Keratinocyte (primary cell): ENCODE results near the gene EHMT1.
A peak's percentile ranks its signal among the peaks of the same experiment; 100 is the strongest.

Source experiments
- CTCF ChIP-seq, 3 experiments: IDR thresholded peaks in 1 of 3; conservative IDR thresholded peaks in 1 of 3; optimal IDR thresholded peaks in 1 of 3; 2 replicates in 2 of 3; 3 replicates in 1 of 3; pipeline versions ENCODE3 to v1.5.1; 2011; ENCODE audit warnings: low read length in 3 of 3, mild to moderate bottlenecking in 3 of 3, moderate library complexity in 2 of 3, control low read depth in 1 of 3, inconsistent platforms in 1 of 3; ENCODE audit not compliant: insufficient read depth in 2 of 3; ENCODE audit errors: extremely low read depth in 1 of 3
- EZH2 ChIP-seq: IDR thresholded peaks from one replicate; pipeline ENCODE4 v1.6.1; 2012; ENCODE audit warnings: inconsistent platforms, mild to moderate bottlenecking, low read length, moderate library complexity

DNA sequence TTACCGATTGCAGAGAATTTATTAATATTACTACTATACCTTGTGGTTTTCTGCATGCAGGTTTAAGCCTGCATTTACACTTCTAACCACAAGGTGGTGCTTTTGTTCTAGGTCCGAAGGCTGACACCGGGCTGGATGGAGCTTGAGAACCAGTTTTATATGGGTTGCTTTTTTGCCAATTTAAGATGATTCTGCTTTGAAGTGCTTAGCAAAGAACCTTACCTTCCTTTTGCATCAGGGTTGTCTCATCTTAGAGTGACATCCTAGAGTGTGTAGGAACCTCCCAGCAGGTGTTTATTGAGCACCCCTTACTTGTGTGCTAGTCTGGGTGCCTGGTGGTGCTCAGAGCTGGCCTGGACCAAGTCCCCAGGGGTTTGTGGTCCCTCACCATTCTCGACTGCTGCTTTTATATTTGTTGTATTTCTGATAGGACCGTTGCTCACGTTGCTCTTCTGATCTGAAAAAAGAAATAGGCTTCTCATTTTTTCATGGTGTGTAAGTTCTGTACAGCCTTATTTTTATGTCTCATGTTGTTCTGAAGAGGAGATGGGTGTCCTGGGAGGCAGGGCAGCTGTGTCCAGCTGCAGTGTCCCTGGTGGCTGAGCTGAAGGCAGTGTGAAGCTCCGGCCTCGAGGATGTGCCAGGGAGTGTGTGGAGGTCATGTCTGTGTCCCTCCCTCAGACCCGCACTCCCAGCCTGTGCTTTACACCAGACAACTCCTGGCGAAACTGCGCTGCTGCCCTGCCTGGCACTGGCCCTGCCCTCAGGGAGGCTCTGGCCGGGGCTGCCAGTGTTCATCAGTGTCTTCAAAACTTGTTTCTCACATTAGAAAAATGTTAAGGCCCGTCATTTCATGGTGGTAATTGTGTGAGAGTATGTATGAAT is 54.3 kb downstream of the EHMT1 start:
- TF ChIP-seq CTCF (optimal IDR thresholded peaks at IDR 0.05 in 1 of 3, IDR thresholded peaks at IDR 0.05 in 1 of 3, conservative IDR thresholded peaks at IDR 0.05 in 1 of 3; ENCODE audit: extremely low read depth in 1 of 3, insufficient read depth in 2 of 3, low read length in 3 of 3) (peak; percentile 70 to 83 (median 76)), EZH2 (no peak)
